Measurements from ENCODE around the gene TIMP1.

DNA sequence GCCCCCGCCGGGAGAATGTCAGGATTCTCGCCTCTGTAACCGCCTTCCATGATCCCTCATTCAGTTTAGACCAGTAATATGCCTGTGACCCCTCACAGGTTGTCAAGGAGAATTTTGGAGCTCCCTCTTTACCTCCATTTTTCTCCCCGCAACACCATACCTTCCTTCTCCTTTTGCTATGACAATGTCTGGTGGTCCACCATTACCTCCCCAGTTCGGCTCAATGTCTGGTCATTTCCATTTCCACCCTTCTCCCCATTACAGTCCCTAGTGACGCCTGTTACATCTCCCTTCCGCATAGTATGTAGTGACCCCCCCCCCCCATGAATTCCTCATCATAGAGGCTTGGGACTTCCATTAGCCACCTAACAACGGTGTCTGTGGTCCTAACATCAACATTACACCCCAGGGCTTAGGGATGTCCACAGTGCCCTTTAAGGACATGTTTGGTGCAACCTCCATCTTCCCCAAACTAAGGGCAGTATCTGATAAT, 20.5 kb upstream of the TIMP1 start:
- TF ChIP-seq, protein P1, sequence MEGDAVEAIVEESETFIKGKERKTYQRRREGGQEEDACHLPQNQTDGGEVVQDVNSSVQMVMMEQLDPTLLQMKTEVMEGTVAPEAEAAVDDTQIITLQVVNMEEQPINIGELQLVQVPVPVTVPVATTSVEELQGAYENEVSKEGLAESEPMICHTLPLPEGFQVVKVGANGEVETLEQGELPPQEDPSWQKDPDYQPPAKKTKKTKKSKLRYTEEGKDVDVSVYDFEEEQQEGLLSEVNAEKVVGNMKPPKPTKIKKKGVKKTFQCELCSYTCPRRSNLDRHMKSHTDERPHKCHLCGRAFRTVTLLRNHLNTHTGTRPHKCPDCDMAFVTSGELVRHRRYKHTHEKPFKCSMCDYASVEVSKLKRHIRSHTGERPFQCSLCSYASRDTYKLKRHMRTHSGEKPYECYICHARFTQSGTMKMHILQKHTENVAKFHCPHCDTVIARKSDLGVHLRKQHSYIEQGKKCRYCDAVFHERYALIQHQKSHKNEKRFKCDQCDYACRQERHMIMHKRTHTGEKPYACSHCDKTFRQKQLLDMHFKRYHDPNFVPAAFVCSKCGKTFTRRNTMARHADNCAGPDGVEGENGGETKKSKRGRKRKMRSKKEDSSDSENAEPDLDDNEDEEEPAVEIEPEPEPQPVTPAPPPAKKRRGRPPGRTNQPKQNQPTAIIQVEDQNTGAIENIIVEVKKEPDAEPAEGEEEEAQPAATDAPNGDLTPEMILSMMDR (IDR thresholded peaks at IDR 0.05): no peak
- TF ChIP-seq EZH2phosphoT487 (IDR thresholded peaks at IDR 0.05; ENCODE audit: borderline replicate concordance, low read depth): no peak
- no peak for TF ChIP-seq CHD2 (IDR thresholded peaks at IDR 0.05; ENCODE audit: low read length, partially characterized antibody)
- TF ChIP-seq EP300 (IDR thresholded peaks at IDR 0.05; ENCODE audit: borderline replicate concordance in 1 of 2, low read depth in 1 of 2, low read length in 1 of 2): no peak
- no peak for TF ChIP-seq RFX5 (IDR thresholded peaks at IDR 0.05; ENCODE audit: low read length)
- no peak for TF ChIP-seq GABPA (IDR thresholded peaks at IDR 0.05; ENCODE audit: low read depth)
- no peak for TF ChIP-seq TAF1 (IDR thresholded peaks at IDR 0.05; ENCODE audit: borderline replicate concordance, low read depth, low read length)
- no peak for TF ChIP-seq ZBTB33 (IDR thresholded peaks at IDR 0.05; ENCODE audit: borderline replicate concordance, low read depth)
- no peak for TF ChIP-seq RAD21 (IDR thresholded peaks at IDR 0.05; ENCODE audit: low read length)
- TF ChIP-seq GATA2 (CRISPR knock-in tag; IDR thresholded peaks at IDR 0.05): no peak
